ENCODE measurements around the gene DNAJC30.
A peak's percentile ranks its signal among the peaks of the same experiment; 100 is the strongest.

The DNAJC30 gene

DNA sequence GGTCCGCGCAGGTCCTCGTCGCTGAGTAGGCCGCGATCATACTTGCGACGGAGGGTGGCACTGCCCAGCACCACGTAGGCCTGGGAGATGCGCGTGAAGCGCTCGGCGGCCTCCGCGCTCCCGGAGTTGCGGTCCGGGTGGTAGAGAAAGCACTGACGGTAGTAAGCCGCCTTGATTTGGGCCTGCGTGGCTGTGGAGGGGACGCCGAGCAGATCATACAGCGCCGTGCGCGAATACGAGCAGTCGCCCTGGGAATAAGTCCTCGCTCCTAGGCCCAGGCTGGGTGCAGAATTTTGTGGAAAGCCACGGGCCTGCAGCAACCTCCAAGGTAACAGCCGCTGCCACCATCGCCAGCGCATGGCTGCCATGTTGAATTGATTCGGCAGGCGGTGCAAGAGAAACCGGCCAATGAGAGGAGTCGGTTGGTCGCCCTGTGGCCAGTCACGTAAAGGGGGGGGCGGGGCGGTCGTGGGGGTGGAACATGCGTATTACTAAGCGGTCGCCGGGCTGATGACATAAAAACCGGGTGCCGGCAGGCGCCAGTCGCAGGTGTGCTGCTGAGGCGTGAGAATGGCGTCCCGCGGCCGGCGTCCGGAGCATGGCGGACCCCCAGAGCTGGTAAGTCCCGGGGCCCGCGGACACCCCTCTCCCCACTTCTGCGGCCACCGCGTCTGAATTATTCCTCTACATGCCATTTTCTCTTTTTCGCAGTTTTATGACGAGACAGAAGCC lies at the start of gene DNAJC30, which contains the start of gene BUD23:
DNAJC30 (minus strand) TSS at position 398 of the 732 bp plus-strand sequence; CDS start at position 368, 30 bp downstream.
BUD23 (plus strand) TSS at position 542 of the 732 bp plus-strand sequence; CDS start at position 571, 29 bp downstream.
- peak within 1 kb of the TSS; percentile 33; the same call in 1 of the 2 replicates for H3K27ac ChIP-seq (ENCODE audit: low read length)
- H3K4me2 ChIP-seq (ENCODE audit: low read length), result peak within 1 kb of the TSS; percentile 87
- no peaks in the 10 kb centered on the region for H3K27me3 ChIP-seq (ENCODE audit: low read depth, low read length)
- peaks cover 16% of the 10 kb centered on the region for H3K4me1 ChIP-seq (ENCODE audit: low read length)
- peak within 1 kb of the TSS; percentile 93 for H3K4me3 ChIP-seq (ENCODE audit: low read length)
- TF ChIP-seq EZH2phosphoT487 (IDR thresholded peaks at IDR 0.05; ENCODE audit: low read depth), result no peak
- TF ChIP-seq, protein P1, sequence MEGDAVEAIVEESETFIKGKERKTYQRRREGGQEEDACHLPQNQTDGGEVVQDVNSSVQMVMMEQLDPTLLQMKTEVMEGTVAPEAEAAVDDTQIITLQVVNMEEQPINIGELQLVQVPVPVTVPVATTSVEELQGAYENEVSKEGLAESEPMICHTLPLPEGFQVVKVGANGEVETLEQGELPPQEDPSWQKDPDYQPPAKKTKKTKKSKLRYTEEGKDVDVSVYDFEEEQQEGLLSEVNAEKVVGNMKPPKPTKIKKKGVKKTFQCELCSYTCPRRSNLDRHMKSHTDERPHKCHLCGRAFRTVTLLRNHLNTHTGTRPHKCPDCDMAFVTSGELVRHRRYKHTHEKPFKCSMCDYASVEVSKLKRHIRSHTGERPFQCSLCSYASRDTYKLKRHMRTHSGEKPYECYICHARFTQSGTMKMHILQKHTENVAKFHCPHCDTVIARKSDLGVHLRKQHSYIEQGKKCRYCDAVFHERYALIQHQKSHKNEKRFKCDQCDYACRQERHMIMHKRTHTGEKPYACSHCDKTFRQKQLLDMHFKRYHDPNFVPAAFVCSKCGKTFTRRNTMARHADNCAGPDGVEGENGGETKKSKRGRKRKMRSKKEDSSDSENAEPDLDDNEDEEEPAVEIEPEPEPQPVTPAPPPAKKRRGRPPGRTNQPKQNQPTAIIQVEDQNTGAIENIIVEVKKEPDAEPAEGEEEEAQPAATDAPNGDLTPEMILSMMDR (IDR thresholded peaks at IDR 0.05; ENCODE audit: low read depth, low read length), result no peak
- no peaks in the 10 kb centered on the region for H3K9me3 ChIP-seq (ENCODE audit: insufficient read depth, low read length)
- H3K79me2 ChIP-seq (ENCODE audit: low read length), result peaks cover 93% of the 10 kb centered on the region
- H3K9ac ChIP-seq (ENCODE audit: low read length), result peak within 1 kb of the TSS; percentile 86
- H4K20me1 ChIP-seq (ENCODE audit: insufficient read depth, low read length), result peaks cover 4% of the 10 kb centered on the region; the same call in 1 of the 2 replicates
- H2AFZ ChIP-seq (ENCODE audit: low read depth, low read length), result peak within 1 kb of the TSS; percentile 83; the same call in 1 of the 2 replicates
- H3K36me3 ChIP-seq (replicated peaks; ENCODE audit: low read depth, low read length), result peaks cover 26% of the 10 kb centered on the region

DNA sequence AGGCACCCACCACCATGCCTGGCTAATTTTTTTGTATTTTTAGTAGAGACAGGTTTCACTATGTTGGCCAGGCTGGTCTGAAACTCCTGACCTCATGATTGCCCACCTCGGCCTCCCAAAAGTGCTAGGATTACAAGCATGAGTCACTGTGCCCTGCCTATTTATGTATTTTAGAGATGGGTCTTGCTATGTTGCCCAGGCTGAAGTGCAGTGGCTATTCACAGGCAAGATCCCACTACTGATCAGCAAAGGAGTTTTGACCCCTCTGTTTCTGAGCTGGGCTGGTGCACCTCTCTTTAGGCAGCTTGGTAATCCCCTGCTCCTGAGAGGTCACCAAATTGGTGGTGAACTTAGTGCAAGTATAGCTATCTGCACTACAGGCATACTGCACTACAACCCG lies 49.1 kb upstream of the DNAJC30 start:
- Histone ChIP-seq H2AFZ (ENCODE audit: low read depth, low read length) (no peak overlapping the region), H4K20me1 (ENCODE audit: insufficient read depth, low read length) (peaks cover under 1% of the 10 kb centered on the region; the same call in 1 of the 2 replicates), H3K4me2 (ENCODE audit: low read length) (no peak overlapping the region), H3K27me3 (ENCODE audit: low read depth, low read length) (peaks cover 7% of the 10 kb centered on the region; the same call in 1 of the 2 replicates), H3K4me1 (ENCODE audit: low read length) (no peaks in the 10 kb centered on the region), H3K27ac (ENCODE audit: low read length) (no peak overlapping the region), H3K4me3 (ENCODE audit: low read length) (no peak overlapping the region), H3K36me3 (replicated peaks; ENCODE audit: low read depth, low read length) (peaks cover 9% of the 10 kb centered on the region), H3K9ac (ENCODE audit: low read length) (no peak overlapping the region), H3K9me3 (ENCODE audit: insufficient read depth, low read length) (no peaks in the 10 kb centered on the region), H3K79me2 (ENCODE audit: low read length) (peaks cover under 1% of the 10 kb centered on the region; the same call in 1 of the 2 replicates)
- TF ChIP-seq, protein P1 (IDR thresholded peaks at IDR 0.05; ENCODE audit: low read depth, low read length), result no peak
- no peak for TF ChIP-seq EZH2phosphoT487 (IDR thresholded peaks at IDR 0.05; ENCODE audit: low read depth)

DNA sequence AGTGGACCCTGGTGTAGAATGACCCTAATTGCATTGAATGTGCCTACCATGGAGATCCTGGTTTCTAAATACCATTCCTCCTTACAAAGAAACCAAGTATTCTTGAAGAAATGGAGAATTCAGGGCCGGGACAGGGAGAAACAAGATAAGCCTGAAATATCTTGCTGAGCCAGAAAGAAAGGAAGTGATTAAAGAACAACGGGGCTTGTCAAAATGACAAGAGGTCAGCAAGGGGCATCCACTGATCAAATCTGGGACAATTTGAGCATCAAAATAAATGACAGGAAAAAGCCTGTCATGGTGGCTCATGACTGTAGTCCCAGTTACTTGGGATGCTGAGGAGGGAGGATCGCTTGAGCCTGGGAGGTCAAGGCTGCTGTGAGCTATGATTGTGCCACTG lies 47.2 kb upstream of the DNAJC30 start:
- H3K4me3 ChIP-seq (ENCODE audit: low read length), result no peak overlapping the region
- no peak for TF ChIP-seq EZH2phosphoT487 (IDR thresholded peaks at IDR 0.05; ENCODE audit: low read depth)
- TF ChIP-seq, protein P1 (IDR thresholded peaks at IDR 0.05; ENCODE audit: low read depth, low read length), result no peak
- H3K27me3 ChIP-seq (ENCODE audit: low read depth, low read length), result peaks cover 12% of the 10 kb centered on the region; the same call in 1 of the 2 replicates
- H3K36me3 ChIP-seq (replicated peaks; ENCODE audit: low read depth, low read length), result no peaks in the 10 kb centered on the region
- no peaks in the 10 kb centered on the region for H4K20me1 ChIP-seq (ENCODE audit: insufficient read depth, low read length)
- H3K9ac ChIP-seq (ENCODE audit: low read length), result no peak overlapping the region
- no peaks in the 10 kb centered on the region for H3K9me3 ChIP-seq (ENCODE audit: insufficient read depth, low read length)
- no peak overlapping the region for H3K4me2 ChIP-seq (ENCODE audit: low read length)
- no peaks in the 10 kb centered on the region for H3K4me1 ChIP-seq (ENCODE audit: low read length)
- H2AFZ ChIP-seq (ENCODE audit: low read depth, low read length), result no peak overlapping the region
- no peak overlapping the region for H3K27ac ChIP-seq (ENCODE audit: low read length)
- no peaks in the 10 kb centered on the region for H3K79me2 ChIP-seq (ENCODE audit: low read length)

DNA sequence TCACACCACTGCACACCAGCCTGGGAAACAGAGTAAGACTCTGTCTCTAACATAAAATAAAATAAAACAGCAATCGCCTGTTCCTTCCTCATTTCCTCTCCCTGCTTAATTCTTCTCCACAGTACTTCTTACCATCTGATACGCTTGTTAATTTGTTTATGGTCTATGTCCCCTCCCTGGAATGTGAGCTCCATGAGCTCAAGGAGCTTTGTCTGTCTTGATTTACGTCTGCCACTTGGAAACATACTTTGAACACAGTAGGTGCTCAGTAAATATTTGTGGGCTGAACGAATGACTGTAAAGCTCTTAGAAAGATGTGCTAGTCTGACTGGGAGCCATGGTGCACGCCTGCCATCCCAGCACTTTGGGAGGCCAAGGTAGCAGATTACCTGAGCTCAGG lies 45.3 kb upstream of the DNAJC30 start:
- Histone ChIP-seq H3K27ac (ENCODE audit: low read length) (no peak overlapping the region), H3K4me3 (ENCODE audit: low read length) (no peak overlapping the region), H3K9me3 (ENCODE audit: insufficient read depth, low read length) (no peaks in the 10 kb centered on the region), H3K36me3 (replicated peaks; ENCODE audit: low read depth, low read length) (no peaks in the 10 kb centered on the region), H3K27me3 (ENCODE audit: low read depth, low read length) (peaks cover 12% of the 10 kb centered on the region; the same call in 1 of the 2 replicates), H4K20me1 (ENCODE audit: insufficient read depth, low read length) (no peaks in the 10 kb centered on the region), H3K4me2 (ENCODE audit: low read length) (no peak overlapping the region), H3K9ac (ENCODE audit: low read length) (no peak overlapping the region), H3K79me2 (ENCODE audit: low read length) (no peaks in the 10 kb centered on the region), H2AFZ (ENCODE audit: low read depth, low read length) (no peak overlapping the region), H3K4me1 (ENCODE audit: low read length) (no peaks in the 10 kb centered on the region)
- TF ChIP-seq, protein P1 (IDR thresholded peaks at IDR 0.05; ENCODE audit: low read depth, low read length), result no peak
- TF ChIP-seq EZH2phosphoT487 (IDR thresholded peaks at IDR 0.05; ENCODE audit: low read depth), result no peak

Measured in OCI-LY3 (cell line).